ENCODE results near the gene CACNA1I. TPM values are rescaled to one million over a fixed set of nuclear protein-coding genes. Genes with fewer than 3 reads are reported as not detected.

CACNA1I gene
- total RNA-seq, 1 experiment from 2014 or later = 0.15 TPM

- ChIA-PET CTCF (no interaction called here), POLR2A (no interaction called here), RAD21 (ENCODE audit: low non-redundant PET in 1 of 2, low total read pairs in 2 of 2, uncharacterized antibody in 2 of 2, unreplicated experiment in 2 of 2) (no interaction called here)
- intact Hi-C loops (cut with micrococcal nuclease) = no loop called here
- Histone ChIP-seq H3K27ac (ENCODE audit: low read depth, low read length) (no peak overlapping the region), H3K9me2 (ENCODE audit: insufficient read depth) (no peaks in the 10 kb centered on the region), H4K20me1 (ENCODE audit: insufficient read depth) (no peaks in the 10 kb centered on the region), H3K36me3 (ENCODE audit: control insufficient read depth in 1 of 2, insufficient read depth in 2 of 2, low read length in 2 of 2) (no peaks in the 10 kb centered on the region), H3K9me3 (ENCODE audit: control insufficient read depth in 1 of 2, insufficient read depth in 1 of 2, low read depth in 1 of 2, low read length in 2 of 2) (no peaks in the 10 kb centered on the region), H3K4me2 (ENCODE audit: low read length) (no peak overlapping the region), H3K4me3 (replicated peaks in 1 of 2; ENCODE audit: low read depth in 1 of 2, low read length in 2 of 2) (no peak overlapping the region), H3K27me3 (ENCODE audit: insufficient read depth, low read length) (no peaks in the 10 kb centered on the region), H3K9ac (ENCODE audit: low read length) (no peak overlapping the region), H3K79me2 (ENCODE audit: insufficient read depth, low read length) (no peaks in the 10 kb centered on the region), H2AFZ (ENCODE audit: low read depth, low read length, poor library complexity, severe bottlenecking) (no peak overlapping the region), H3K4me1 (ENCODE audit: control insufficient read depth in 1 of 2, insufficient read depth in 2 of 2, low read length in 2 of 2) (peaks cover 5 to 12% of the 10 kb centered on the region in 2 experiments; a peak in 3 of 4 replicates)
- TF ChIP-seq ELF1 (IDR thresholded peaks at IDR 0.05; ENCODE audit: borderline replicate concordance, low read depth) = no peak
- TF ChIP-seq, protein P1, sequence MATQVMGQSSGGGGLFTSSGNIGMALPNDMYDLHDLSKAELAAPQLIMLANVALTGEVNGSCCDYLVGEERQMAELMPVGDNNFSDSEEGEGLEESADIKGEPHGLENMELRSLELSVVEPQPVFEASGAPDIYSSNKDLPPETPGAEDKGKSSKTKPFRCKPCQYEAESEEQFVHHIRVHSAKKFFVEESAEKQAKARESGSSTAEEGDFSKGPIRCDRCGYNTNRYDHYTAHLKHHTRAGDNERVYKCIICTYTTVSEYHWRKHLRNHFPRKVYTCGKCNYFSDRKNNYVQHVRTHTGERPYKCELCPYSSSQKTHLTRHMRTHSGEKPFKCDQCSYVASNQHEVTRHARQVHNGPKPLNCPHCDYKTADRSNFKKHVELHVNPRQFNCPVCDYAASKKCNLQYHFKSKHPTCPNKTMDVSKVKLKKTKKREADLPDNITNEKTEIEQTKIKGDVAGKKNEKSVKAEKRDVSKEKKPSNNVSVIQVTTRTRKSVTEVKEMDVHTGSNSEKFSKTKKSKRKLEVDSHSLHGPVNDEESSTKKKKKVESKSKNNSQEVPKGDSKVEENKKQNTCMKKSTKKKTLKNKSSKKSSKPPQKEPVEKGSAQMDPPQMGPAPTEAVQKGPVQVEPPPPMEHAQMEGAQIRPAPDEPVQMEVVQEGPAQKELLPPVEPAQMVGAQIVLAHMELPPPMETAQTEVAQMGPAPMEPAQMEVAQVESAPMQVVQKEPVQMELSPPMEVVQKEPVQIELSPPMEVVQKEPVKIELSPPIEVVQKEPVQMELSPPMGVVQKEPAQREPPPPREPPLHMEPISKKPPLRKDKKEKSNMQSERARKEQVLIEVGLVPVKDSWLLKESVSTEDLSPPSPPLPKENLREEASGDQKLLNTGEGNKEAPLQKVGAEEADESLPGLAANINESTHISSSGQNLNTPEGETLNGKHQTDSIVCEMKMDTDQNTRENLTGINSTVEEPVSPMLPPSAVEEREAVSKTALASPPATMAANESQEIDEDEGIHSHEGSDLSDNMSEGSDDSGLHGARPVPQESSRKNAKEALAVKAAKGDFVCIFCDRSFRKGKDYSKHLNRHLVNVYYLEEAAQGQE (IDR thresholded peaks at IDR 0.05; ENCODE audit: low read depth) = no peak
- no peak for TF ChIP-seq JUND (IDR thresholded peaks at IDR 0.05)
- no peak for TF ChIP-seq POLR2A (IDR thresholded peaks at IDR 0.05; ENCODE audit: borderline replicate concordance, extremely low read depth, insufficient read depth, insufficient read length)
- TF ChIP-seq POLR2AphosphoS5 (IDR thresholded peaks at IDR 0.05; ENCODE audit: low read depth, low read length) = no peak
- TF ChIP-seq CBX3 (IDR thresholded peaks at IDR 0.05; ENCODE audit: low read depth) = no peak
- TF ChIP-seq ATF3 (IDR thresholded peaks at IDR 0.05) = no peak
- TF ChIP-seq CTCF (IDR thresholded peaks at IDR 0.05 in 2 of 3, conservative IDR thresholded peaks at IDR 0.05 in 1 of 3; ENCODE audit: borderline replicate concordance in 1 of 3, insufficient read depth in 1 of 3, low read depth in 2 of 3, low read length in 2 of 3) = no peak
- no peak for TF ChIP-seq TCF7L2 (IDR thresholded peaks at IDR 0.05; ENCODE audit: borderline replicate concordance, extremely low read depth, insufficient read depth, insufficient read length)
- TF ChIP-seq SIN3A (IDR thresholded peaks at IDR 0.05; ENCODE audit: low read depth) = no peak
- no peak for TF ChIP-seq SP1 (IDR thresholded peaks at IDR 0.05; ENCODE audit: low read depth)
- no peak for TF ChIP-seq FOSL1 (IDR thresholded peaks at IDR 0.05; ENCODE audit: low read depth)
- TF ChIP-seq YY1 (IDR thresholded peaks at IDR 0.05; ENCODE audit: extremely low read depth, insufficient replicate concordance, low read depth, low read length) = no peak
- TF ChIP-seq MAX (IDR thresholded peaks at IDR 0.05) = no peak
- DNase-seq (ENCODE audit: low read depth, low spot score) (no peak), ATAC-seq (no peak)
- no TSS peak for BruUV-seq (replicated peaks)
These were observed 151.4 kb downstream of the CACNA1I start for GRCh38 chr22:39722032-39722325.
